A549 (cell line): ENCODE results near the gene CLRN1. TPM values are rescaled to one million over a fixed set of nuclear protein-coding genes. Genes with fewer than 3 reads are reported as not detected.

Source experiments
- ATAC-seq, 2 experiments: fragments of 200-7000 bp in 1 of 2; fragments of >200 bp in 1 of 2; cut with Nextera tagmentation in 1 of 2; cut with Tn5 transposase in 1 of 2; 3 replicates each; pipeline versions ENCODE4 v1.8.0 to v1.9.1; 2018 to 2020; ENCODE audit warnings: mild to moderate bottlenecking in 1 of 2, moderate library complexity in 1 of 2
- CTCF ChIA-PET: fragments of 300-600 bp; sonication (Branson Sonifier 250); formaldehyde crosslinking; extraction: SDS; loops from one replicate; lab custom pipeline; 2021; ENCODE audit warnings: antibody characterized with exemption, inconsistent platforms; lab: Yijun Ruan, JAX
- POLR2A ChIA-PET: fragments of 350-600 bp; formaldehyde crosslinking; extraction: SDS; loops from one replicate; lab custom pipeline; 2021; ENCODE audit warnings: antibody characterized with exemption, inconsistent platforms; lab: Yijun Ruan, JAX
- DNase-seq, 2 experiments: peaks; one replicate each; pipeline versions ENCODE4 v3.0.0 to v3.0.0-alpha.2; 2011 to 2016; ENCODE audit warnings: low read depth in 1 of 2, low spot score in 1 of 2
- FAIRE-seq: peaks from 2 replicates; lab custom pipeline; 2011; peaks lifted over from hg19 to GRCh38; lab: Jason Lieb, UNC
- H3K27ac ChIP-seq, 2 experiments: fragments of >200 bp; sonication (Bioruptor Twin); formaldehyde crosslinking; 3 replicates each; pipeline ENCODE4 v1.5.1; 2016 to 2017
- H3K4me1 ChIP-seq: fragments of >200 bp; sonication (Bioruptor Twin); formaldehyde crosslinking; 3 replicates; pipeline ENCODE4 v1.6.1; 2016
- H3K4me2 ChIP-seq: fragments of >200 bp; sonication (Bioruptor Twin); formaldehyde crosslinking; 3 replicates; pipeline ENCODE4 v1.6.1; 2016
- H3K4me3 ChIP-seq: fragments of >200 bp; sonication (Bioruptor Twin); formaldehyde crosslinking; 3 replicates; pipeline ENCODE4 v1.5.1; 2016
- H3K9me3 ChIP-seq: fragments of >200 bp; sonication (Bioruptor Twin); formaldehyde crosslinking; 3 replicates; pipeline ENCODE4 v1.6.1; 2016
- BHLHE40 ChIP-seq: IDR thresholded peaks from 2 replicates; pipeline ENCODE4 v1.6.1; 2012; ENCODE audit warnings: low read depth, low read length, inconsistent platforms
- CBX8 ChIP-seq: fragments of 200-600 bp; sonication (generic); IDR thresholded peaks from 2 replicates; pipeline ENCODE4 v1.6.1; 2016
- CEBPB ChIP-seq, 2 experiments: fragments of >200 bp in 1 of 2; sonication (Bioruptor Twin) in 1 of 2; formaldehyde crosslinking in 1 of 2; IDR thresholded peaks; 2 replicates each; pipeline ENCODE4 v1.6.1; 2012 to 2016
- EHMT2 ChIP-seq: fragments of 200-600 bp; sonication (generic); IDR thresholded peaks from 2 replicates; pipeline ENCODE4 v1.6.1; 2016; ENCODE audit warnings: antibody characterized with exemption, low read depth, mild to moderate bottlenecking, moderate library complexity
- EP300 ChIP-seq, 2 experiments: fragments of >200 bp; sonication (Bioruptor Twin); formaldehyde crosslinking; IDR thresholded peaks; 2 replicates in 1 of 2; 3 replicates in 1 of 2; pipeline ENCODE4 v1.6.1; 2016 to 2017
- FOSB ChIP-seq: fragments of 250-450 bp; sonication (Bioruptor Pico); IDR thresholded peaks from 2 replicates; pipeline ENCODE4 v1.5.0; 2020; ENCODE audit warnings: mild to moderate bottlenecking, moderate library complexity
- HDAC2 ChIP-seq: fragments of 200-600 bp; sonication (generic); IDR thresholded peaks from 2 replicates; pipeline ENCODE4 v1.6.1; 2016
- HEYL ChIP-seq: fragments of 250-450 bp; sonication (Bioruptor Pico); IDR thresholded peaks from 2 replicates; pipeline ENCODE4 v1.8.0; 2021; ENCODE audit warnings: mild to moderate bottlenecking, moderate library complexity
- HOXA7 ChIP-seq: fragments of 250-450 bp; sonication (Bioruptor Pico); IDR thresholded peaks from 2 replicates; pipeline ENCODE4 v1.5.0; 2020; ENCODE audit warnings: mild to moderate bottlenecking, moderate library complexity
- NPAS2 ChIP-seq: fragments of 250-450 bp; sonication (Bioruptor Pico); IDR thresholded peaks from 2 replicates; pipeline ENCODE4 v1.8.0; 2022; ENCODE audit warnings: mild to moderate bottlenecking, moderate library complexity, borderline replicate concordance
- PHF8 ChIP-seq: fragments of 200-600 bp; sonication (generic); IDR thresholded peaks from 2 replicates; pipeline ENCODE4 v1.6.1; 2016; ENCODE audit warnings: low read depth, mild to moderate bottlenecking, antibody characterized with exemption, moderate library complexity, borderline replicate concordance
- POLR2A ChIP-seq: IDR thresholded peaks from 2 replicates; pipeline ENCODE4 v1.6.1; 2012; ENCODE audit warnings: mild to moderate bottlenecking, low read length
- RAD21 ChIP-seq, 2 experiments: fragments of >200 bp in 1 of 2; sonication (Bioruptor Twin) in 1 of 2; formaldehyde crosslinking in 1 of 2; IDR thresholded peaks in 1 of 2; conservative IDR thresholded peaks in 1 of 2; 2 replicates in 1 of 2; 3 replicates in 1 of 2; pipeline ENCODE4 v1.6.1; 2012 to 2018; ENCODE audit warnings: inconsistent platforms in 1 of 2
- RARB ChIP-seq: fragments of 250-450 bp; sonication (Bioruptor Pico); IDR thresholded peaks from 2 replicates; pipeline ENCODE4 v1.8.0; 2021; ENCODE audit warnings: mild to moderate bottlenecking, moderate library complexity
- RCOR1 ChIP-seq: fragments of 150-350 bp; IDR thresholded peaks from 2 replicates; pipeline ENCODE4 v1.6.1; 2014; ENCODE audit warnings: antibody characterized with exemption, low read length, low read depth
- RNF2 ChIP-seq: fragments of 200-600 bp; sonication (generic); IDR thresholded peaks from 2 replicates; pipeline ENCODE4 v1.6.1; 2016; ENCODE audit warnings: low read depth, mild to moderate bottlenecking, antibody characterized with exemption, moderate library complexity, borderline replicate concordance
- SMC3 ChIP-seq: fragments of >200 bp; sonication (Bioruptor Twin); formaldehyde crosslinking; IDR thresholded peaks from 3 replicates; pipeline ENCODE4 v1.6.1; 2018; ENCODE audit warnings: inconsistent platforms
- TP53 ChIP-seq: fragments of 250-450 bp; sonication (Bioruptor Pico); IDR thresholded peaks from 2 replicates; pipeline ENCODE4 v1.5.0; 2021; ENCODE audit warnings: mild to moderate bottlenecking, moderate library complexity
- ZFP36 ChIP-seq: fragments of 450-650 bp; IDR thresholded peaks from 2 replicates; pipeline ENCODE4 v1.6.1; 2014; ENCODE audit warnings: borderline replicate concordance; ENCODE audit not compliant: partially characterized antibody
- ZSCAN20 ChIP-seq: fragments of 250-450 bp; sonication (Bioruptor Pico); IDR thresholded peaks from 2 replicates; pipeline ENCODE4 v1.8.0; 2022; ENCODE audit warnings: mild to moderate bottlenecking, moderate library complexity
- WGBS: methylation state at CpG from one replicate; pipeline ENCODE4 v1.1.6; 2017; ENCODE audit errors: missing lambda C conversion rate; 5-methylcytosine and 5-hydroxymethylcytosine counted together
- polyA plus RNA-seq, 4 experiments: library from polyadenylated mRNA; depleted of rRNA in 3 of 4; stranded (reverse); fragments of >200 nt; fragmentation: RNase III in 1 of 4; extraction: RNeasy Plus Mini Kit Qiagen cat#74134 plus additional on column Dnase treatment in 1 of 4; gene quantifications; 2 replicates in 3 of 4; 3 replicates in 1 of 4; pipeline ENCODE4 v1.2.3, GENCODE V29; 2011 to 2017
- TF ChIP-seq, protein P1 (sequence below): fragments of 250-450 bp; sonication (Bioruptor Pico); IDR thresholded peaks from 2 replicates; pipeline ENCODE4 v1.5.0; 2021; ENCODE audit warnings: mild to moderate bottlenecking, moderate library complexity, borderline replicate concordance
- TF ChIP-seq, protein P2 (sequence below): fragments of >200 bp; sonication (Bioruptor Twin); formaldehyde crosslinking; IDR thresholded peaks from 2 replicates; pipeline ENCODE4 v1.6.1; 2016

The CLRN1 gene
- polyA plus RNA-seq, 2 of the 4 experiments (the other 2 are of a cell fraction): not detected

DNA sequence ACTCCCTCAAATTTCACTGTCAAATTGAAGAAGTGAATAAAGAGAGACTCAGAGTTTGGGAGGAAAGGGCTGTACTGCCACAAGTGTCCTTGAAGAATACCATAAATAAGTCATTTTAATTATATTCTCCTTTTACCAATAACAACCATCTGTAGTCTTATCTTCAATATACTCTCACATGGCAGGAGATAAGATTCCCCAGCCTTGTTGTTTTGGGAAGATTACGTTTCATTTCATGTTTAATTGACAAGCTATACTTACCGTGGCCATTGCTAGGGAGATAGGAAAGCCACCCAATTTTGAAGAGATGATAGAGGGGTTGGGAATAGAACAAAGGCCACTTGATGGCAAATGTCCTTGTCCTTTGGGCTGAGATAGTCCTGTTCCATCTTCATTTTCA lies 69.5 kb downstream of the CLRN1 start:
- 0% methylated on average over 2 of the region's 2 CpGs for WGBS

DNA sequence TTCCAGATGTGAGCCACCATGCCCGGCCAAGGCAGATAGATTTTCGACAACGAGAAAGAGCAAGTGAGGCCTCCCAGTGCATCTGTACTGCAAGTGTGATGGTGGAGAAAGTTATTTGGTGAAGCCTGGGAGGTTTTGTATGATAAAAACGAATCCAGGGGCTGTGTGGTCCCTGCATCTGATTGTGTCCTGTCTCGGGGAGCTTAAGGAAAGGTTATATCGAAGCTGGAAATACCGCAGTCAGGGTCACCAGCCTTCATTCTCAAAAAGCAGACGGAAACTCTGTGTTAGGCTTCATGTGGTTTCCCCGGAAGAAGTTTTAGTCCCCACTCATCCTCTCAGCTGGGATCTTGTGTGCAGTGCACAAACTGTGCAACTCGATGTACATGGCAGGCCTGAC lies 70.7 kb downstream of the CLRN1 start:
- POLR2A ChIA-PET: no interaction called here
- ATAC-seq: no peak
- no peak for DNase-seq
- TF ChIP-seq POLR2A (no peak), SMC3 (no peak), CBX8 (peak; percentile 63; the same call in 1 of the 2 replicates), RNF2 (peak; percentile 76)
- WGBS: 25% methylated on average over 10 of the region's 10 CpGs
- Histone ChIP-seq H3K9me3 (no peaks in the 10 kb centered on the region), H3K4me3 (no peak overlapping the region), H3K27ac (no peak overlapping the region), H3K4me2 (no peak overlapping the region), H3K4me1 (no peaks in the 10 kb centered on the region)
- CTCF ChIA-PET: interaction anchor here (0.6 to 1.2 kb wide), 2 partner anchors 37 to 87 kb away, joined by 3 read pairs; no protein-coding TSS in a partner anchor
- FAIRE-seq: no peak

More for the DNA sequence above, 69.5 kb downstream of the CLRN1 start:
- Histone ChIP-seq H3K4me3 (no peak overlapping the region), H3K4me1 (no peaks in the 10 kb centered on the region), H3K9me3 (peaks cover 8% of the 10 kb centered on the region; the same call in 1 of the 3 replicates), H3K4me2 (no peak overlapping the region), H3K27ac (no peak overlapping the region)
- DNase-seq (no peak), FAIRE-seq (peak; percentile 51), ATAC-seq (no peak)
- ChIA-PET POLR2A (no interaction called here), CTCF (interaction anchor here (1.0 to 1.2 kb wide), 2 partner anchors 38 to 182 kb away, joined by 3 to 4 read pairs; partner anchors contain the start of gene MED12L)
- TF ChIP-seq EP300 (IDR thresholded peaks at IDR 0.05): no peak
- no peak for TF ChIP-seq SMC3

DNA sequence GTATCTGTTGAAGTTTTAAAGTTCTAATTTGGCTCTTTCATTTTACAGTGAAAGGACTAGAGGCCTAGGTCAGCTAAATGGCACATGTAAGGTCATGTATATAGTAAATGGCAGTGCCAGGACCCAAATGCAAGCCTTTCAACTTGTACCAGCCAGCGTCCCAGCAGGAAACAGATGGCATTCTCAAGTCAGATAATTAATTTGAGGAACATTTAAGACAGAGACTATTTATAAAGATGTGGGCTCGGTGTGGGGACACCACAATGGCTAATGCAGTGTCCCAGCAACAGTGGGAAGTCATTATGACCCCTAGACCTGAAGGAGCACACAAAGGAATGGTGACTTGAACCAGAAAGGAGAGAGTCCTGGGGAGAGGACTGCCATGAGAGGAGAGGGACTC lies 73.4 kb downstream of the CLRN1 start:
- WGBS: 0% methylated on average over 2 of the region's 2 CpGs
- no peak for TF ChIP-seq RCOR1
- TF ChIP-seq HOXA7 (CRISPR knock-in tag): no peak
- TF ChIP-seq, protein P1, sequence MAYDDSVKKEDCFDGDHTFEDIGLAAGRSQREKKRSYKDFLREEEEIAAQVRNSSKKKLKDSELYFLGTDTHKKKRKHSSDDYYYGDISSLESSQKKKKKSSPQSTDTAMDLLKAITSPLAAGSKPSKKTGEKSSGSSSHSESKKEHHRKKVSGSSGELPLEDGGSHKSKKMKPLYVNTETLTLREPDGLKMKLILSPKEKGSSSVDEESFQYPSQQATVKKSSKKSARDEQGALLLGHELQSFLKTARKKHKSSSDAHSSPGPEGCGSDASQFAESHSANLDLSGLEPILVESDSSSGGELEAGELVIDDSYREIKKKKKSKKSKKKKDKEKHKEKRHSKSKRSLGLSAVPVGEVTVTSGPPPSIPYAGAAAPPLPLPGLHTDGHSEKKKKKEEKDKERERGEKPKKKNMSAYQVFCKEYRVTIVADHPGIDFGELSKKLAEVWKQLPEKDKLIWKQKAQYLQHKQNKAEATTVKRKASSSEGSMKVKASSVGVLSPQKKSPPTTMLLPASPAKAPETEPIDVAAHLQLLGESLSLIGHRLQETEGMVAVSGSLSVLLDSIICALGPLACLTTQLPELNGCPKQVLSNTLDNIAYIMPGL: no peak
- no peak for TF ChIP-seq TP53
- no peak for TF ChIP-seq CEBPB (IDR thresholded peaks at IDR 0.05)
- TF ChIP-seq RAD21 (conservative IDR thresholded peaks at IDR 0.05 in 1 of 2, IDR thresholded peaks at IDR 0.05 in 1 of 2): no peak
- TF ChIP-seq BHLHE40: no peak
- TF ChIP-seq NPAS2 (CRISPR knock-in tag): no peak
- TF ChIP-seq, protein P2, sequence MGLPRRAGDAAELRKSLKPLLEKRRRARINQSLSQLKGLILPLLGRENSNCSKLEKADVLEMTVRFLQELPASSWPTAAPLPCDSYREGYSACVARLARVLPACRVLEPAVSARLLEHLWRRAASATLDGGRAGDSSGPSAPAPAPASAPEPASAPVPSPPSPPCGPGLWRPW: no peak
- no peak for TF ChIP-seq EHMT2
- no peak for TF ChIP-seq RARB (CRISPR knock-in tag)
- TF ChIP-seq HDAC2: no peak
- no peak for TF ChIP-seq ZFP36
- TF ChIP-seq PHF8: no peak
- TF ChIP-seq CBX8: no peak
- TF ChIP-seq HEYL (CRISPR knock-in tag): no peak
- TF ChIP-seq ZSCAN20 (CRISPR knock-in tag): no peak
- TF ChIP-seq FOSB (CRISPR knock-in tag): no peak
- Histone ChIP-seq H3K4me2 (no peak overlapping the region), H3K4me3 (no peak overlapping the region), H3K9me3 (no peaks in the 10 kb centered on the region), H3K27ac (no peak overlapping the region), H3K4me1 (no peaks in the 10 kb centered on the region)
- ChIA-PET POLR2A (no interaction called here), CTCF (interaction anchor here (1.2 to 1.6 kb wide), 2 partner anchors 234 to 247 kb away, joined by 3 to 4 read pairs; no protein-coding TSS in a partner anchor)
- FAIRE-seq (no peak), DNase-seq (no peak), ATAC-seq (no peak)
